Glutamatergic neuron (in vitro differentiated cells): ENCODE data around the gene IRF4. TPM values are rescaled to one million over a fixed set of nuclear protein-coding genes. Genes with fewer than 3 reads are reported as not detected.

ENCODE experiments used
- DNase-seq: peaks from one replicate; pipeline ENCODE4 v3.0.0; 2022
- H3K27ac Mint-ChIP-seq: one replicate; pipeline ENCODE4 v1.8.0; 2020; ENCODE audit warnings: mild to moderate bottlenecking, mixed read lengths, inconsistent platforms; ENCODE audit not compliant: unreplicated experiment
- H3K27me3 Mint-ChIP-seq: one replicate; pipeline ENCODE4 v1.8.0; 2020; ENCODE audit warnings: mild to moderate bottlenecking, moderate library complexity, mixed read lengths, inconsistent platforms; ENCODE audit not compliant: unreplicated experiment
- H3K36me3 Mint-ChIP-seq: one replicate; pipeline ENCODE4 v1.8.0; 2020; ENCODE audit warnings: mild to moderate bottlenecking, mixed read lengths, inconsistent platforms; ENCODE audit not compliant: unreplicated experiment
- H3K4me1 Mint-ChIP-seq: one replicate; pipeline ENCODE4 v1.8.0; 2020; ENCODE audit warnings: mild to moderate bottlenecking, low read depth, mixed read lengths, inconsistent platforms; ENCODE audit not compliant: unreplicated experiment
- H3K4me3 Mint-ChIP-seq: one replicate; pipeline ENCODE4 v1.8.0; 2020; ENCODE audit warnings: mild to moderate bottlenecking, mixed read lengths, inconsistent platforms; ENCODE audit not compliant: unreplicated experiment
- H3K9me3 Mint-ChIP-seq: one replicate; pipeline ENCODE4 v1.8.0; 2020; ENCODE audit warnings: mild to moderate bottlenecking, moderate library complexity, mixed read lengths, inconsistent platforms; ENCODE audit not compliant: unreplicated experiment
- total RNA-seq: library from RNA; stranded (reverse); fragmentation: NEBNext Ultra II Directional; extraction: Animal tissue kit (Norgen Biotek cat#: 25700); gene quantifications from one replicate; pipeline ENCODE4 v1.2.1, GENCODE V29; 2021; ENCODE audit not compliant: unreplicated experiment
- TF ChIP-seq, protein P1 (sequence below): fragments of 200-600 bp; sonication (generic); IDR thresholded peaks from one replicate; pipeline ENCODE4 v1.5.0; 2021; ENCODE audit not compliant: partially characterized antibody, unreplicated experiment

IRF4 gene
- total RNA-seq, 1 donor from 2014 or later = 0.37 TPM

GRCh38 chr6:383856-384255 is 7.7 kb upstream of the IRF4 start:
- peaks cover 10% of the 10 kb centered on the region for H3K36me3 Mint-ChIP-seq
- H3K4me3 Mint-ChIP-seq = no peak overlapping the region
- H3K4me1 Mint-ChIP-seq = no peaks in the 10 kb centered on the region
- H3K27me3 Mint-ChIP-seq = peaks cover 2% of the 10 kb centered on the region
- DNase-seq = no peak
- TF ChIP-seq, protein P1, sequence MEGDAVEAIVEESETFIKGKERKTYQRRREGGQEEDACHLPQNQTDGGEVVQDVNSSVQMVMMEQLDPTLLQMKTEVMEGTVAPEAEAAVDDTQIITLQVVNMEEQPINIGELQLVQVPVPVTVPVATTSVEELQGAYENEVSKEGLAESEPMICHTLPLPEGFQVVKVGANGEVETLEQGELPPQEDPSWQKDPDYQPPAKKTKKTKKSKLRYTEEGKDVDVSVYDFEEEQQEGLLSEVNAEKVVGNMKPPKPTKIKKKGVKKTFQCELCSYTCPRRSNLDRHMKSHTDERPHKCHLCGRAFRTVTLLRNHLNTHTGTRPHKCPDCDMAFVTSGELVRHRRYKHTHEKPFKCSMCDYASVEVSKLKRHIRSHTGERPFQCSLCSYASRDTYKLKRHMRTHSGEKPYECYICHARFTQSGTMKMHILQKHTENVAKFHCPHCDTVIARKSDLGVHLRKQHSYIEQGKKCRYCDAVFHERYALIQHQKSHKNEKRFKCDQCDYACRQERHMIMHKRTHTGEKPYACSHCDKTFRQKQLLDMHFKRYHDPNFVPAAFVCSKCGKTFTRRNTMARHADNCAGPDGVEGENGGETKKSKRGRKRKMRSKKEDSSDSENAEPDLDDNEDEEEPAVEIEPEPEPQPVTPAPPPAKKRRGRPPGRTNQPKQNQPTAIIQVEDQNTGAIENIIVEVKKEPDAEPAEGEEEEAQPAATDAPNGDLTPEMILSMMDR = no peak
- no peak overlapping the region for H3K27ac Mint-ChIP-seq
- peaks cover 8% of the 10 kb centered on the region for H3K9me3 Mint-ChIP-seq

GRCh38 chr6:384898-385297 is 6.7 kb upstream of the IRF4 start:
- H3K36me3 Mint-ChIP-seq = peaks cover 10% of the 10 kb centered on the region
- no peak overlapping the region for H3K4me3 Mint-ChIP-seq
- TF ChIP-seq, protein P1 = no peak
- H3K27me3 Mint-ChIP-seq = peaks cover 5% of the 10 kb centered on the region
- DNase-seq = no peak
- no peaks in the 10 kb centered on the region for H3K4me1 Mint-ChIP-seq
- peaks cover 8% of the 10 kb centered on the region for H3K9me3 Mint-ChIP-seq
- H3K27ac Mint-ChIP-seq = no peak overlapping the region

DNA sequence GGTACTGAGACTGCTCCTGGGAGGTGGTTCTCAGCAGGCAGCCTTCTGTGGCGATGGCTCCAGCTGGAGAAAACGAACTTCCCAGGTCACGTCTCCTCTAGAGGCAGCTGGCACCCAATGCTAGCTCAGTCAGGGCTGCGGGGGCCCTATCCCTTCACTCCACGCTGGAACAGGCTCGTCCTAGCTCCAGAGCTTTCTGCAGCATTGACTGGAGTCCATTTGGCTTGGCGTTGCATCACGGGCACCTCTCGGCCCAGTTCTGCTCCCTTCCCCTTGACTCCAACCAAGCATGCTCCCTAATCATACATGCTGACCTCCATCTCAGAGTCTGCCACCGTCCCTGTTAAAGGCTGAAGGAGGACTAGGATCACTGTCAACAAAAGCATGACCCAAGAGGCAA is 5.9 kb upstream of the IRF4 start:
- TF ChIP-seq, protein P1 = no peak
- Mint-ChIP-seq H3K36me3 (peaks cover 10% of the 10 kb centered on the region), H3K9me3 (peaks cover 8% of the 10 kb centered on the region), H3K4me3 (no peak overlapping the region), H3K27ac (no peak overlapping the region), H3K4me1 (no peaks in the 10 kb centered on the region), H3K27me3 (peaks cover 5% of the 10 kb centered on the region)
- no peak for DNase-seq

DNA sequence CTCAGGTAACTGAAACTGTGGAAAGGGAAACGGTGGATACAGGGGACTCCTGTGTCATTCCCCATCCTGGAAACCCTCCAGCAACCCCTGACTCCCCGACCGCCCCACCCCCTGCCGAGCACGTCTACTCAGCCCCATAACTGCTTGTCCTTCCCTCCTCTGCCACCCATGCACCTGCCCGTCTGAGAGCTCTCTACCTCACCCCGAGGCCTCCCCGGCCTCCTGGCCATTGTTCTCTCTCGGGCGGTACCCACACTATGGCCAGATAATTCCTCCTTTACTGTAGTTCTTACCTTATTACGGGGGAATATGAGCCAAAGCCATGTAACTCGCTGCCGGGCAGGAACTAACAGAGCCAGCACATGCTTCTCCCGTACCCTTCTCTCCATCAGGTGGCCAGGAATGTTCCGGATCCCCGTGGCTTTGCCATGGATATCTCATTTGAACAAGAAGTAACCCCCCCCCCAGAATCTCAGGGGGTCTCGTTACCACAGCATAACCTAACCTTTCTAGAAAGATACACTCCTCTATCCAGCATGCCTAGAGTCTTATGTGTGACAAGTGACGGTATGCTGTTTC is 4.8 kb upstream of the IRF4 start:
- Mint-ChIP-seq H3K27ac (no peak overlapping the region), H3K4me1 (no peaks in the 10 kb centered on the region), H3K36me3 (peaks cover 6% of the 10 kb centered on the region), H3K9me3 (peaks cover 8% of the 10 kb centered on the region), H3K27me3 (peaks cover 11% of the 10 kb centered on the region), H3K4me3 (no peak overlapping the region)
- TF ChIP-seq, protein P1 = no peak
- no peak for DNase-seq

- Mint-ChIP-seq H3K36me3 (peaks cover 6% of the 10 kb centered on the region), H3K27ac (no peak overlapping the region), H3K9me3 (peaks cover 5% of the 10 kb centered on the region), H3K4me1 (no peaks in the 10 kb centered on the region), H3K4me3 (no peak overlapping the region), H3K27me3 (peaks cover 11% of the 10 kb centered on the region)
- TF ChIP-seq, protein P1 = no peak
- no peak for DNase-seq
Observed at GRCh38 chr6:387293-387741, 4.2 kb upstream of the IRF4 start.
